GM10847 (cell line): ENCODE results near the gene MBD5.

Source experiments
- POLR2A ChIP-seq: IDR thresholded peaks from 2 replicates; pipeline ENCODE4 v1.6.1; 2011; ENCODE audit not compliant: insufficient read length; ENCODE audit errors: extremely low read depth

The MBD5 gene

DNA sequence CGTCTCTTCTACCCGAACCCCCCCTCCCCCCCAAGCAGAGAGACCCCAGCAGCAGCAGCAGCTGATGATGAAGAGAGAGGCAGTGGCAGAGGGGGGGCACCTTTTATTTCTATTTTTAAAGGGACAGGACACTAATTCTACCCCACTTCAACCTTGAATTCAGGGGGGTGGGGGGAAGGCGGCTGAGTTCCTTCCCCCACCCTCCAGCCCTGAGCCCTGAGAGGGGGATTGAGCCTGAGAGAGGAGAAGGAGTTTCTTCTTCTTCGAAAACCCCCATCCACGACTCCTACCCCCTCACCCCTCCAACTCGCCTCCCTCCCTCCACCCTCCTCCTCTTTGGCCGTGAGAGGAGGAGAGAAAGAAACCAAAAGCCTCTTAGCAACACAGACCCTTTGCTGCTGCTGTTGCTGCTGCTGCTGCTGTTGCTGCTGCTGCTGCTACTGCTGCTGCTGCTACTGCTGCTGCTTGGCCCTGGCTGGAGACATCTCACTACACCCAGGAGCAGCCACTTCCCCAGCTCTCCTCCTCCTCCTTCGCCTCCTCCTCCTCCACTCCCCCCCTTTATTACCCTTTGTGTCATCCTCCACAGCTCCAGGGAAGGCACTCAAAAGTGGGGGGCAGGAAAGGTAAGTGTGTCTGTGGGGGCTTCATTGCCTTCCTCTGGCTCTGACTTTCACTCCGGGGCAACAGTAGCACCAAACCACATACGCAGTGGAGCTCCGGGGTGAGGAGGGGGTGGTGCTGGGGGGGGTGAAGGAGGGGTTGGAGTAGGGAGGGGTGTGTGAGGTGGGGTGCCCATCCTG, at the start of gene MBD5:
TSS of gene MBD5 (plus strand) at position 33 of the 803 bp plus-strand sequence.
- TF ChIP-seq POLR2A, result no peak

DNA sequence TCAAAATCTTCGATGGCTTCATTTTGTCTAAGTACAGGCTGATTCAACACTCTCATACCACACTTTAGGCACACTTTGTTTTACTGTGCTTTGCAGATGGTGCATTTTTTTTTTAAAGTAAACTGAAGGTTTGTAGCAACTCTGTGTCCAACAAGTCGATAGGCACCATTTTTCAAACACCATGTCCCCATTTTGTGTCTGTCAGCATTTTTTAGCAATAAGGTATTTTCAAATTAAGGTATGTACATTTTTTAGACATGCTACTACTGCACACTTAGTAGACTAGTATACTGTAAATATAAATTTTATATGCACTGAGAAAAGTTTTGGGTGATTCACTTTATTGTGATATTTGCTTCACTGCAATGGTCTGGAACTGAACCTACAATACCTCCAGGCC, 44.8 kb upstream of the MBD5 start:
- no peak for TF ChIP-seq POLR2A

DNA sequence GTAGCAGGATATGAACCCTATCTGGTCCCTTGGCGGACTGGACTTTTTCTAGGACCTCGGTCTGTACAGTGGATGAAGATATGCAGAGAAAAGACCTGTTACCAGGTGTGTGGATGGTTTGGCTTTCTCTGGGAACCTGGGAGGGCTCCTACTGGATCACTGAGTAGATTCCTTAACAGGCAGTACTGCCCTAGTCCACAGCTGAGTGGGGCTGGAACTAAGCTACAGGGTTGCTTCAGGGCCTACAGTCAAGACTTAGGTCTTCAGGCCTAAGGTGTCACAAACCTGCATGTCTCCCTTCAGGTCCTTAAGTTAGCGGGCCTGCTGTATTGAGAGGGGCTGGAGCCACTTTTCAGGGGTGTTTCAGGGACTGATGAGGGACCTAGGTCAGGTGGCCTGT, 43.2 kb upstream of the MBD5 start:
- TF ChIP-seq POLR2A, result no peak

DNA sequence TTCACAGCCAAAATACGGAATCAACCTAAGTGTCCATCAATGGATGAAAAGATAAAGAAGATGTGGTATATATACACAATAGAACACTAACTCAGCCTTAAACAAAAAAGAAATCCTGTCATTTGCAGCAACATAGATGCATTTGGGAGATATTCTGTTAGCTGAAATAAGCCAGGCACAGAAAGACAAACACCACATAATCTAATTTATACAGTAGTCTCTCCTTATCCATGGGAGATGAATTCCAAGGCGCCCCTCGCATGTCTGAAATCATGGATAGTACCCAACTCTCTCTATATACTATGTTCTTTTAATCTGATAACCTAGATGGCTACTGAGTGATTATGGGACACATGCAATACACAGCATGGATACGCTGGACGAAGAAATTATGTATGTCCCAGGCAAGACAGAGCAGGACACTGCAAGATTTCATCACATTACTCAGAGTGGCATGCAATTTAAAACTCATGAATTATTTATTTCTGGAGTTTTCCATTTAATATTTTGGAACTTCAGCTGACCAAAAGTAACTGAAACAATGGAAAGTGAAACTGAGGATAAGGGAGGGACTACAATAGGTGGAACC, 39.9 kb upstream of the MBD5 start:
- TF ChIP-seq POLR2A, result no peak

DNA sequence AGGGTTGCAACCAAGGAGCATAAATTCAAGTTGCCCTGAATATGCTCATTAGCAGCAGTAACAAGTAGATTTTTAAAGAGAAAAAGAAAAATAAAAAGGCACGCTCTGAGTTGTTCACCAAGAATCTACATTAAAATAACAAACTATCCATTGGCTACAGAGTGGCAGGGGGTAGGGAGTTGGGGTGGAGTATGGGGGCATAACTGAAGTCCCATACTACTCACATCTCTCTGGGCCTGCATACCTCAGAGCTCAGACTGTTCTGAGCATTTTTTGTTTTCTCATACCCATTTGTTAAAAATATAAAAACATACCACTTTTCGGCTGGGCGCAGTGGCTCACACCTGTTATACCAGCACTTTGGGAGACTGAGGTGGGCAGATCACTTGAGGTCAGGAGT, 31.8 kb upstream of the MBD5 start:
- no peak for TF ChIP-seq POLR2A

DNA sequence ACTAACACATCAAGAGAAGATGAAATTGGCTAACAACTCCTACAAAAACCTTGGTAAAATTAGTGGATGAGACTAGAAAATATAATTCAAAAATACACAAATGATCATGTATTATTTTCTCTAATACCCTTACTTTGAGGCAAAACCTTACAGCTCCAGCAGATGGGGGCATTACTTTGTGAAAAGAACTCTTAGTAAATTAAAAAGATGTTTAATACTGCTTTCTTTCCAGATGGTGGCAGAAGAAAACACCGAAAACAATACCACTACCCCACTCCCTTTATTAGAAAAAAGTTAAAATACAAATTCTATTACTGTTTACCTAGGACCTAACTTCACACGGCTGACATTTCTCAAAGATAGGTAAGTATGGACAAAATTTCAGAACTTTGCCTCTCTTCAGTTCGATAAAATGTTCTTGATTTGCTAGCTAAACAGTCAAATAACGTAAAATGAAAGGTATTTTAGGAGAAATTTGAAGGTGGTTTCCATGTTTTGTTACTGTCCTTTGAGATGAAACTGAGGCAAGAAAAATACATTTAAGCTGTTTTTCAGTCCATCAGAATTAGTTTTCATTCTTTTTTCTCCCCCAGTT, 31.0 kb upstream of the MBD5 start:
- no peak for TF ChIP-seq POLR2A

DNA sequence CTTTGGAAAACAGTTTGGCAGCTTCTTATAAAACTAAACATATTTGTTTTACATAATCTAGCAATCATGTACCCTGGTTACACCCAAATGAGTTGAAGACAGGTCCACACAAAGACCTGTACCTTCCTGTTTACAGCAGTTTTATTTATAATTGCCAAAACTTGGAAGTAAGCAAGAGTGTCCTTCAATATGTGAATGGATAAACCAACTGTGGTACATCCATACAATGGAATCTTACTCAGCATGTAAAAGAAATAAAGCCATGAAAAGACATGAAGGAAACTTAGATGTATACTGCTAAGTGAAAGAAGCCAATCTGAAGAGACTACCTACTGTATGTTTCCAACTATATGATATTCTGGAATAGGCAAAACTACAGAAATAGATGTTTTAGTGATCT, 24.1 kb upstream of the MBD5 start:
- no peak for TF ChIP-seq POLR2A

DNA sequence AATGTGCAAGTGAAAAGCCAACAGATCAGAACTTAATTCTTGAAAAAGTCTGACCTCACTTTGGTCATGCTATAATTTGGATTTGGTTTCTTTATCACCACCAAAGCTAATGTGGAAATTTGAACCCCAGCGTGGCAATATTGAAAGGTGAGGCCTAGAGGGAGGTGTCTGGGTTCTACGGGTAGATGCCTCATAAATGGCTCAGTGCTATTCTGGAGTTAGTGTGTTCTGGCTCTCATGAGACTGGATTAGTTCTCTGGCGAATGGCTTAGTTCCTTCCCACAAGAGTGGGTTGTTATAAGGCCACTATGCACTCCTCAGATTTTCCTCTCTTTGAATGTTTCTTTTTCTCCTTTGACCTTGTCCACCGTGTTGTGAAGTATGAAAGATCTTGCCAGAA, 22.7 kb upstream of the MBD5 start:
- TF ChIP-seq POLR2A, result no peak

DNA sequence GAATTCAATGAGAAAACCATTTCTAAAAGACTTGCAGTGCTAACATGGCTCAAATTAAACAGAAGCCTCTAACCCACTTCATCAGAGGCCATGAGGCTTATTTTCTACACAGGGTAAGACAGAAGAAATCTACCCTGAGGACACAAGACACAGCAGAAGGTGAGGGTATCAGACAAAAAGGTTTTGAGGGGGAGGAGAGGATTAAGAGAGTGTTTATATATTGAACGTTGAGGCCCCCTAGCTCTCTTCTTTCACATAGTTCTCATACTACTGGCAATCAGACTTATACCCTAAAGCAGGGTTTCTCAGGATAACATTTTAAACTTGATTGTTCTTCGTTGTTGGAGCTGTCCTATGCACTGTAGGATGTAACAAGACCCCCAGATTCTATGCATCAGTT, 21.8 kb upstream of the MBD5 start:
- TF ChIP-seq POLR2A, result no peak

DNA sequence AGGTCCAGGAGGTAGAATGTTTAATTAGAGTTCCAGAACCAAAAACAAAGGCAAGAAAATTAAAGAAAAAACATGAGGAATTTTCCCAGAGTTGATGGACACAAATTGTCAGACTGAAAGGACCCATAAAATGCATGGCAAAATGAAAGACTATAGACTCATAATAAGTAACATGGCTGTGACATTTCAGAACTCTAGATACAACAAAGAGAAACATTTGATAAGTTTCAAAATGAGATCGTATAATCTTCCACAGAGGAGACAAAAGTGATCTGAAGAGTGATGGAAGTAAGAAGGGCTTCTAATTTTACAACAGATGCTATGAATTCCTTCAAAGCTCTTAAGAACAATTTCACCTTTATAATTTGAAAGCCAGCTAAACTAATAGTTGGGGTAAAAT, 20.8 kb upstream of the MBD5 start:
- TF ChIP-seq POLR2A, result no peak

DNA sequence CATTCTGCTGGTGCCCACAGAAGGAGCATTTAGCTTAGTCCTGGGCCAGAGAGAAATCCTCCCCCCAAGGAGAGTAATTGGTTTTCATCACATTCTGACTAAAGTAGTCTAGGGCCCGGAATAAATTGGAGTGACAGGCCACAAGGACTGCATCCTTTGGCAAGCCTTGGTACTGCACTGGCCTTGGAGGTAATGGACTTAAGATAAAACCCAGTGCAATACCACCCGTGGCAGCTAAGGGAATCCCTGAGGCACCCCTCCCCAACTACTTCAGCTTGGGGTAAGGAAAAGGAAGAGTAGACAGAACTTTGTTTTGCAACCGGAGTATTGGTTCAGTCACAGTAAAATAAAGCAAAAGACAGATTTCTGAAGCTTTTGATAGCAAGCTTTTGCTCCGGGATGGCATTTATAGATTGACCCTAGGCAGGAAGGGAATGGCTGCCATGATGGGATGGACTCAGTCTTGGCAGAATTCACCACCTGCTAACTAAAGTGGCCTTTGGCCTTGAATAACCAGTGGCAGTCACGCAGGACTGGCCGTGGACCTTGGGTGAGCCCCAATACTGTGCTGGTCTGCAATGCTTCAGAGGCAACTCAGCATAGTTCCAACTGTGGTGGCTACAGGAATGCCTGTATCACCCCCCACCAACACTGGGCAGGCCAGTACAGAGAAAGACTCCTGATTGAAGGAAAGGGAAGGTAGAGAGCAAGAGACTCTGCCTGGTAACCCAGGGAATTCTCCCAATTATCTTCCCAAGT, 14.5 kb upstream of the MBD5 start:
- TF ChIP-seq POLR2A, result no peak

DNA sequence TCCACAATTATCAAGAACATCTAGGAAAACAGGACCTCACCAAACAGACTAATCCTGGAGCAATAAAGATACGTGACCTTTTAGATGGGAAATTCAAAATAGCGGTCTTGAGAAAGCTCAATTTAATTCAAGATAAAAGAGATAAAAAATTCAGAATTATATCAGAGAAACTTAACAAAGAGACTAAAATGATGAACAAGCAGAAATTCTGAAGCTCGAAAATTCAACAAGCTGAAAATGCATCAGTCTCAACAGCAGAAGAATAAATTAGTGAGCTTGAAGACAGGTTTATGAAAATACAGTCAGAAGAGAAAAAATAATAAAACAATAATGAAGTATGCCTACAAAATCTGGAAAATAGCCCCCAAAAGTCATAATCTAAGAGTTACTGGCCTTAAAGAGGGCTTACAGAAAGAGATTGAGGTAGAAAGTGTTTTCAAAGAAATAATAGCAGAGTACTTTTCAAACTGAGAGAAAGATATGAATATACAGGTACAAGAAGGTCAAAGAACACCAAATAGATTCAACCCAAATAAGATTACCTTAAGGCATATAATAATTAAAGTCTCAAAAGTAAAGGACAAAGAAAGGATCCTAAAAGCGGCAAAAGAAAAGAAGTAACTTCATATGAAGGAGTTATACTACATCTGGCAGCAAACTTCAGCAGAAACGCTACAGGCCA, 13.5 kb upstream of the MBD5 start:
- no peak for TF ChIP-seq POLR2A

DNA sequence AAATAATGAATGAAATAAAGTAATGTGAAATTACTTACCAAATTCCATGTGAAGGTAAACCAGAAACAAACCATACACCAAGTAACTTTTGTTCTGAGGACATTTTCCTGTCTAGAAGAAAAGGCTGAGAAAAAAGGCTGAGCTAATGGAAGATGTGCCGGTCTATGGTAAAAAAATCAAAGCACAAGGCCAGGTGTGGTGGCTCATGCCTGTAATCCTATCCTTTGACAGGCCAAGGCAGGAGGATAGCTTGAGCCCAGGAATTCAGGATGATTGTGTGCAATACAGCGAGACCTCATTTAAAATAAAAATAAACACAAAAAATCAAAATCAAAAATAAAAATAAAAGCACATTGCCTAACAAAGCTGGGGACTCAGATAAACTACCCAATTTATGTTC, 7.0 kb upstream of the MBD5 start:
- TF ChIP-seq POLR2A, result no peak

DNA sequence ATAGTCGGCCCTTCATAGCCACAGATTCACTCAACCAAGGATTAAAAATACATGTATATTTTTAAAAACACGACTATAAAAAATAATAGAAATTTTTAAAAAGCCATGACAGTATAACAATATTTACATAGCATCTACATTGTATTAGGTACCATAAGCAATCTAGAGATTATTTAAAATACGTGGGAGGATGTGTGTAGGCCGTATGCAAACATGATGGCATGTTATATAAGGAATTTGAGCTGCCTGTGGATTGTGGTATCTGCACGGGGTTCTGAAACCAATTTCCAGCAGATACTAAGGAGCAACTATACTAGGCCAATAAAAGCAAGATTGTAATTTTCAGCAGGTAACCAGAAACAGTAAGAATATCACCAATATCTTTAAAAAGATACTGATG, 6.3 kb upstream of the MBD5 start:
- TF ChIP-seq POLR2A, result no peak
